Thoracic aorta (tissue), 2 donors: ENCODE results near the gene LPIN2. TPM values are rescaled to one million over a fixed set of nuclear protein-coding genes. Genes with fewer than 3 reads are reported as not detected.

Experiments used
- ATAC-seq: fragments of 150-250 bp; one replicate; pipeline ENCODE4 v1.8.0; 2017; ENCODE audit warnings: low read depth; ENCODE audit not compliant: insufficient number of reproducible peaks, low FRiP score
- DNase-seq: peaks from one replicate; pipeline ENCODE4 v3.0.0-alpha.2; 2020; ENCODE audit warnings: low spot score
- H3K27ac ChIP-seq, 2 donors: fragments of 200-600 bp; sonication (generic); 1 replicate in 1 of 2; 2 replicates in 1 of 2; pipeline ENCODE4 v1.5.1; 2016; ENCODE audit warnings: mild to moderate bottlenecking in 2 of 2, moderate library complexity in 2 of 2
- H3K27me3 ChIP-seq: fragments of 200-600 bp; sonication (generic); replicated peaks from 2 replicates; pipeline ENCODE4 v1.6.0; 2016; ENCODE audit warnings: mild to moderate bottlenecking; ENCODE audit not compliant: insufficient read depth
- H3K36me3 ChIP-seq: fragments of 200-600 bp; sonication (generic); one replicate; pipeline ENCODE4 v1.5.1; 2016
- H3K4me1 ChIP-seq, 2 donors: fragments of 200-600 bp; sonication (generic); 1 replicate in 1 of 2; 2 replicates in 1 of 2; pipeline versions ENCODE4 v1.5.1 to v1.6.0; 2016; ENCODE audit warnings: low read depth in 2 of 2, mild to moderate bottlenecking in 1 of 2; ENCODE audit not compliant: control insufficient read depth in 1 of 2
- H3K4me3 ChIP-seq: fragments of 200-600 bp; sonication (generic); 2 replicates; pipeline ENCODE4 v1.5.1; 2016; ENCODE audit warnings: mild to moderate bottlenecking
- H3K9me3 ChIP-seq: fragments of 200-600 bp; sonication (generic); 2 replicates; pipeline ENCODE4 v1.5.1; 2016
- CTCF ChIP-seq: fragments of 200-600 bp; sonication (generic); IDR thresholded peaks from one replicate; pipeline ENCODE4 v1.5.1; 2019; ENCODE audit warnings: antibody characterized with exemption
- total RNA-seq, 2 donors: library from RNA; depleted of rRNA; stranded (reverse); fragments of >200 nt; gene quantifications; one replicate each; pipeline versions ENCODE4 v1.1.0 to v1.2.3, GENCODE V29; 2016

LPIN2 gene
- total RNA-seq, 2 donors from 2014 or later: 30.6 to 42.3 TPM

GRCh38 chr18:2990956-2991640 is 21.8 kb downstream of the LPIN2 start:
- Histone ChIP-seq H3K9me3 (no peaks in the 10 kb centered on the region), H3K27ac (no peak overlapping the region), H3K36me3 (no peaks in the 10 kb centered on the region), H3K4me3 (no peak overlapping the region), H3K27me3 (no peaks in the 10 kb centered on the region), H3K4me1 (peaks cover 32 to 34% of the 10 kb centered on the region in 2 donors)
- no peak for TF ChIP-seq CTCF
- no peak for ATAC-seq
- DNase-seq: no peak

- no peak overlapping the region for H3K27ac ChIP-seq
- no peak for TF ChIP-seq CTCF
- H3K36me3 ChIP-seq: no peaks in the 10 kb centered on the region
- H3K4me1 ChIP-seq: peaks cover 22 to 33% of the 10 kb centered on the region in 2 donors
- H3K27me3 ChIP-seq: no peaks in the 10 kb centered on the region
- DNase-seq (no peak), ATAC-seq (no peak)
- H3K9me3 ChIP-seq: no peaks in the 10 kb centered on the region
- H3K4me3 ChIP-seq: no peak overlapping the region
Observed at GRCh38 chr18:2987876-2988790, 24.8 kb downstream of the LPIN2 start.

GRCh38 chr18:2986150-2986865 is 26.6 kb downstream of the LPIN2 start:
- DNase-seq (no peak), ATAC-seq (no peak)
- no peaks in the 10 kb centered on the region for H3K9me3 ChIP-seq
- H3K4me3 ChIP-seq: no peak overlapping the region
- H3K36me3 ChIP-seq: no peaks in the 10 kb centered on the region
- no peak for TF ChIP-seq CTCF
- no peaks in the 10 kb centered on the region for H3K27me3 ChIP-seq
- H3K27ac ChIP-seq: no peak overlapping the region
- H3K4me1 ChIP-seq: peaks cover 41 to 51% of the 10 kb centered on the region in 2 donors

GRCh38 chr18:2985628-2986027 is 27.3 kb downstream of the LPIN2 start:
- Histone ChIP-seq H3K9me3 (no peaks in the 10 kb centered on the region), H3K4me1 (peaks cover 45 to 57% of the 10 kb centered on the region in 2 donors), H3K27ac (no peak overlapping the region), H3K36me3 (no peaks in the 10 kb centered on the region), H3K27me3 (no peaks in the 10 kb centered on the region), H3K4me3 (no peak overlapping the region)
- ATAC-seq (no peak), DNase-seq (no peak)
- TF ChIP-seq CTCF: peak; percentile 44
